RKO (cell line): ENCODE results near the gene RNF130.

Source experiments
- DNase-seq: peaks from one replicate; pipeline ENCODE4 v3.0.0-alpha.2; 2016; ENCODE audit warnings: low spot score

RNF130 gene

GRCh38 chr5:179915406-179915935 is 156.1 kb downstream of the RNF130 start:
- DNase-seq = no peak

- DNase-seq = peak; percentile 73
Observed at GRCh38 chr5:179914032-179914755, 157.4 kb downstream of the RNF130 start.

DNA sequence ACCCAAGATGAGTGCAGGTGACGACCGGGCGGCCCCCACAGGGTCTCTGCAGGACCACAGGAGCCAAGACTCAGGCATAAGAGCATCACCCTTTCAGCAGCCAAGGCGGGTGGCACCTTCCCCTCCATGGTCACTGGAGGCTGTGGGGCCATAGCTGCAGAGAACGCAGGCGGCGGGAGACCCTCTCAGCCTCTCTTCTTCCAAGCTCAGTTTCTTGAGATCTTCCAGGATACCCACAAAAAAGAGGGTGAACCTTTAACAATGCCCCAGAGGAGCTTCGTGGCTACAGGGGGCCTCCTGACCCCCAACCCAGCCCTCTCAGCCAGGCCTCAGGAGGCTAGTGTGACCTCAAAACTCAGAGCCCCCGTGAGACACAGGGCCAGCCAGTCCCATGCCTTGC is 158.1 kb downstream of the RNF130 start:
- DNase-seq = no peak

- DNase-seq = no peak
Observed at GRCh38 chr5:179912951-179913350, 158.6 kb downstream of the RNF130 start.

DNA sequence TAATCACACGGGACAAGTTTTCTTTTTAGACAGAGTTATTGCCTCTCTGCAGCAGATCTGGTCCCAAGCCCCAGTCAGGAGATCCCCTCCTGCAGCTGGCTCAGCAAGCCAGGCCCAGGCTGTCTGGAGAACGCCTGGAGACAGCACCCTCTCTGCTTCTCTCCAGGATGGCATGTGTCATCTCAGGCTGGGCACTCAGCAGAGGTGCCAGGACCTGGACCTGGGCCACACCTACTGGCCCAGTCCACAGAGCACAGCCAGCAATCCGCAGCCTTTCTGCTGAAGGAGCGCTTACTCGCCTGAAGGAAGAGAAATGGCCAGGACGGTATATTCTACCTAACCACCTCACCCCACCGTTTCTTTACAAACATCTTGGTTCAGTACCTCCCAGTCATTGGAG is 159.2 kb downstream of the RNF130 start:
- no peak for DNase-seq

- no peak for DNase-seq
Observed at GRCh38 chr5:179909224-179909623, 162.3 kb downstream of the RNF130 start.

DNA sequence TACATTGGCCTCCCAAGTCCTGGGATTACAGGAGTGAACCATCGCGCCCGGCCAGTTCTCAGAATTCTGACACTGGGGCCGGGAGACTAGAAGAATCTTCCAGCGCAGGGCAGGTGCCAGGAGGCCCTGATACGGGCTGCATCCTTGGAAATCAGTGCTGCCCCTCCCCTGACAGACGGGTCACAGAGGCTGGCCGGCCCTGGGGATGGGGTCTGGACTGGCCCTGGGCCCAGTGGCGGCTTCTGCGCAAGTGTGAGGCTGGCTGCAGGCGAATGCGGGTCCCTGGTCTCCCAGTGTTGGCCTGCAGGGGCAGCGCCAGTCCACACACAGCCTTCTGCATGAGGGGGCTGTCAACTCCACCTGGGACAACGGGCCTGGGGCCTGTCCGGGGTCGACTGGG is 163.0 kb downstream of the RNF130 start:
- no peak for DNase-seq

- peak; percentile 72 for DNase-seq
Observed at GRCh38 chr5:179907556-179908324, 163.8 kb downstream of the RNF130 start, which contains the start of gene TBC1D9B. TBC1D9B (minus strand) TSS chr5:179907897; CDS start chr5:179907821, 76 bp downstream.

DNA sequence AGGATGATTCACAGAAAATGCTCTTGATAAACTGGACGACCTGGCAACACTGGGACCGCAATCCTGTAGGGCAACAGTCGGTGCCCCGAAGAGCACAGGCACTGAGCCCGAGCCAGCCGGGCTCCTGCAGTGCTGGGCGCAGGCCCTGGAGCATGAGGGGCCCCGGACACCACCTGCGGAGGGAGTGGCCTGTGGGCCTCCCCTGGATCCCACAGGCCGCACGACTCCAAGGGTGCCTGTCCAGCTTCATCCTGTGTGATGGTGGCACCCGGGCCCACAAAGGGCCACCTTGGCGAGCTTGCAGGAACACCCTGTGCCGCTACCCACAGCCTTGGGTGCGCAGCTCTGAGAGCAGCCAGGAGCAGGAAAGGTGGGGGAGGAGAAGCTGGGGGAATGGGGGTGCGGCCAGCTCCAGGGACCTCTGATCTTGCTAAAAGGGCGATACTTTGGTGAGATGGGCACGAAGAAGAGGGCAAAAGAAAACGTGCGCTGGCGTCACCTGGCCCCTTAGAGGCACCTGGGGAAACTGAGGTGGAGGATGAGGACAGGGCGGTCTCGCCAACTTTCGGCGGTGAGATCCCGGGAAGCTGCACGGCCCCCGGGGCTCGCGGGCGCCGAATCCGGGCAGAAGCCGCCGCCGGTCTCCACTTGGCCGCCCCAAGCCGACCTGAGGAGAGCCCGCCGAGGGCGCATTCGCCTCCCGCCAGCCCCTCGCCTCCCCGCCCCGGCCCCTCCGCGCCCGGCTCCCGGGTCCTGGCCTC is 164.6 kb downstream of the RNF130 start:
- peak; percentile 52 for DNase-seq

GRCh38 chr5:179906294-179906794 is 165.2 kb downstream of the RNF130 start:
- peak; percentile 45 for DNase-seq

GRCh38 chr5:179905161-179905560 is 166.4 kb downstream of the RNF130 start:
- DNase-seq = no peak
